ENCODE results near the gene LRP1B.

DNA sequence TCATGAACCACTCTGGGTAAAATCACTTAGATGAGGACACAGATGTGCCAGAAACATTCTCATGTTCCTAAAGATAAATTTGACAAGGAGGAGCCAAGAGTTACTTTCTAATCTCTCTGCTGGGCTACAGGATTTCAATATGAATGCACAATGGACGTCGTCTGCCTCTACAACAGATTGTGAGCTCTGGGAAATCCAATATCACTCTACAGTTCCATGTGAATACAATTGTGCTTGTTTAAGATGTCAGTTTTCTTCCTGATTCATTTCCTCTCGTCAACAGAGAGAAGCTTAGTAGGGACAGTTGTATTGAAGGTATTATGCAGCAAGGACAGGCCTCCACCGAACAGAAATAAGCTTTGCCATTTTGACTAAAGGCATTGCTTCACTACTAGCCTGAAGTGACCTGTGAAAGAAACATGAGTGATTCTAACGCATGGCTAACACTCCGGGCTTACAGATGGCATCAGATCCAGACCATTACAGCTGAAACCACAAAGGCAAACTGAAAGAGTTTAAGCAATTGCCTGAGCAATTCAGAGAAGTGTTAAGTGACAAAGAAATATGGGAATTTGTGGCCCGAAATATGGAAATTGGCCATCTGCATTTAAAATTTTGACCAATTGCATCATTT, 1591.5 kb downstream of the LRP1B start:
- no peak for TF ChIP-seq POLR2AphosphoS5 (IDR thresholded peaks at IDR 0.05)
- TF ChIP-seq, protein P1, sequence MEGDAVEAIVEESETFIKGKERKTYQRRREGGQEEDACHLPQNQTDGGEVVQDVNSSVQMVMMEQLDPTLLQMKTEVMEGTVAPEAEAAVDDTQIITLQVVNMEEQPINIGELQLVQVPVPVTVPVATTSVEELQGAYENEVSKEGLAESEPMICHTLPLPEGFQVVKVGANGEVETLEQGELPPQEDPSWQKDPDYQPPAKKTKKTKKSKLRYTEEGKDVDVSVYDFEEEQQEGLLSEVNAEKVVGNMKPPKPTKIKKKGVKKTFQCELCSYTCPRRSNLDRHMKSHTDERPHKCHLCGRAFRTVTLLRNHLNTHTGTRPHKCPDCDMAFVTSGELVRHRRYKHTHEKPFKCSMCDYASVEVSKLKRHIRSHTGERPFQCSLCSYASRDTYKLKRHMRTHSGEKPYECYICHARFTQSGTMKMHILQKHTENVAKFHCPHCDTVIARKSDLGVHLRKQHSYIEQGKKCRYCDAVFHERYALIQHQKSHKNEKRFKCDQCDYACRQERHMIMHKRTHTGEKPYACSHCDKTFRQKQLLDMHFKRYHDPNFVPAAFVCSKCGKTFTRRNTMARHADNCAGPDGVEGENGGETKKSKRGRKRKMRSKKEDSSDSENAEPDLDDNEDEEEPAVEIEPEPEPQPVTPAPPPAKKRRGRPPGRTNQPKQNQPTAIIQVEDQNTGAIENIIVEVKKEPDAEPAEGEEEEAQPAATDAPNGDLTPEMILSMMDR (IDR thresholded peaks at IDR 0.05), result no peak
